AG04449 (cell line): ENCODE data around the gene KSR2.
"Not testable (repeated sequence)": the region's sequence is repeated elsewhere in the genome, so short reads cannot be mapped to it uniquely, and the experiment has no call there.

Experiments used
- CTCF ChIA-PET: fragments of 350-600 bp; formaldehyde crosslinking; extraction: SDS; loops from one replicate; lab custom pipeline; 2021; ENCODE audit warnings: antibody characterized with exemption; lab: Yijun Ruan, JAX
- POLR2A ChIA-PET: fragments of 400-600, 350-600 bp; formaldehyde crosslinking; extraction: SDS; loops from one replicate; lab custom pipeline; 2020; ENCODE audit warnings: antibody characterized with exemption, inconsistent platforms; lab: Yijun Ruan, JAX
- DNase-seq: peaks from one replicate; pipeline ENCODE4 v3.0.0-alpha.2; 2010; ENCODE audit warnings: low read depth, low spot score
- H3K4me3 ChIP-seq: 2 replicates; pipeline ENCODE4 v1.5.1; 2011; ENCODE audit warnings: low read depth, mild to moderate bottlenecking, control low read depth, low read length
- TF ChIP-seq, protein P1 (sequence below): IDR thresholded peaks from one replicate; pipeline ENCODE4 v1.5.1; 2011; ENCODE audit warnings: mild to moderate bottlenecking, moderate library complexity, low read length, control low read depth, inconsistent platforms; ENCODE audit not compliant: insufficient read depth; ENCODE audit errors: missing control alignments

Gene KSR2

DNA sequence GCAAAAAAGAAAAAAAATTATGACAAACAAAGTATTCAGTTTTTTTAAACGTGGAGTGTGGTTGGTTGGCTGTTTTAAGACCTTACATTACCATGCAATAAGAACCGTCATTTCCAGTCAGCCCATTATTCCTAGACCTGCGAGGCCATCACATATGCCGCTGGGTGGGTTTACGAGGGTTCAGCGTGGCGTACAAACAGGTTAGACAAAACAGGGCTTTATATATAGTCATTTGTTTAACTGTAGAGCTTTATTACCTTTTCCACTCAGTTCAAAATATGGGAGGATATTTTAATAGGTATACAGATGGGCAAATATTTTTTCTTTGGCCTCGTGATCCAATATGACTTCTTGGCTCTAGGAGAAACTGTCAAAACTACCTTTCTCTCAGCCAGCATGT is 67.2 kb downstream of the KSR2 start:
- no peak for DNase-seq
- TF ChIP-seq, protein P1, sequence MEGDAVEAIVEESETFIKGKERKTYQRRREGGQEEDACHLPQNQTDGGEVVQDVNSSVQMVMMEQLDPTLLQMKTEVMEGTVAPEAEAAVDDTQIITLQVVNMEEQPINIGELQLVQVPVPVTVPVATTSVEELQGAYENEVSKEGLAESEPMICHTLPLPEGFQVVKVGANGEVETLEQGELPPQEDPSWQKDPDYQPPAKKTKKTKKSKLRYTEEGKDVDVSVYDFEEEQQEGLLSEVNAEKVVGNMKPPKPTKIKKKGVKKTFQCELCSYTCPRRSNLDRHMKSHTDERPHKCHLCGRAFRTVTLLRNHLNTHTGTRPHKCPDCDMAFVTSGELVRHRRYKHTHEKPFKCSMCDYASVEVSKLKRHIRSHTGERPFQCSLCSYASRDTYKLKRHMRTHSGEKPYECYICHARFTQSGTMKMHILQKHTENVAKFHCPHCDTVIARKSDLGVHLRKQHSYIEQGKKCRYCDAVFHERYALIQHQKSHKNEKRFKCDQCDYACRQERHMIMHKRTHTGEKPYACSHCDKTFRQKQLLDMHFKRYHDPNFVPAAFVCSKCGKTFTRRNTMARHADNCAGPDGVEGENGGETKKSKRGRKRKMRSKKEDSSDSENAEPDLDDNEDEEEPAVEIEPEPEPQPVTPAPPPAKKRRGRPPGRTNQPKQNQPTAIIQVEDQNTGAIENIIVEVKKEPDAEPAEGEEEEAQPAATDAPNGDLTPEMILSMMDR = no peak
- ChIA-PET POLR2A (no interaction called here), CTCF (no interaction called here)
- H3K4me3 ChIP-seq = no peak overlapping the region

DNA sequence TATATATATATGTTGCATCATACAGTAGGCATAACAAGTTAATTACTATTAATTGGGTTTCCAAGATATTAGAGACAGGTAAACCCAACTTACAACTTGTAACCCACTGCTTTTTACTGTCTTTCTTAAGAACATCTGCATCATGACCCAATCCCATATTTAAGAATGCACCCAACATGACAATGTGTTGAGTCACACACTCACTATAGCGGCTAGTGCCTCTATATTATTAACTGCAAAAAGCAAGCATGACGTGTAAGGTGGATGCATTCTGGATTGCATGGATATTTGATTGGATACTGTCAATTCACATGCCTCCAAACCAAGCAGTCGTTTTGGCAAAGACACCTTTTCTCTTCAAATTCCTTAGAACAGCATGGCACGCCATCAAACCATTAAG is 68.2 kb downstream of the KSR2 start:
- TF ChIP-seq, protein P1 = no peak
- ChIA-PET CTCF (no interaction called here), POLR2A (no interaction called here)
- no peak overlapping the region for H3K4me3 ChIP-seq
- DNase-seq = peak; percentile 10

DNA sequence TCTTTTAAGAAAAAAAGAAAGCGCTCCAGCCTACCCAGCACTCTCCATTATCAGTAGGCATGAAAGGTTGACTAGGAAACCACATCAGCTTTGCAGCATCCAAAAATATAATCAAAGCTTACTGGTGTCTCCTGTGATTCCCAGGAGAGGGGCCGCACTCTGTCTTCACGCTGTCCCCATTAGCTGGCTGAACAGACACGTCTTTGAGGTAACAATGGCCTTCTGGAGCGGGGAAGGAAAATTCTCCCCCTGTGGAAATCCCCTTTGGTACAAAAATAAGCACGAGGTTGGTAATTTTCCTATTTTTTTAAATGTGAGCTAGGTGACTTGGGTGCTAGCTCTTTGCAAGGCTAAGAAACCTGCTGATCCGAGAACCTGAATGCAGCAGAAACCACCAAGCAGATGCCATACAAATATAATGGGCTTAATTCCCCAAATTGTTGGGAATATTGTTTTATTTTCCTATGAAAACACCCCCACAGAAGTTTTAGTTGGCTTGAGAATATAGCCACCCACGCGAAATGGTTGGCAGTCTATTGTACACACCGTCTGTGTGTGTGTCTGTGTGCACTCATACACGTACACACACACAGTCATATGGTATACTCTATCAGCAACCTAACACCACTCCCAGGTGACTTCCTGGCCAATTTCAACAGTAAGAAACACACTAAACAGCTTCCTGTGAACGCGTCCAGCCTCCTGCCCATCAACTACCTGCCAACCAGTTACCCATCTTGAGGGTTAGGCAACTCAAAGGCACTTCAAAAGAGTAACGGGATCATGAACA is 71.2 kb downstream of the KSR2 start:
- CTCF ChIA-PET = no interaction called here
- TF ChIP-seq, protein P1 = no peak
- POLR2A ChIA-PET = no interaction called here
- no peak for DNase-seq
- H3K4me3 ChIP-seq = no peak overlapping the region

DNA sequence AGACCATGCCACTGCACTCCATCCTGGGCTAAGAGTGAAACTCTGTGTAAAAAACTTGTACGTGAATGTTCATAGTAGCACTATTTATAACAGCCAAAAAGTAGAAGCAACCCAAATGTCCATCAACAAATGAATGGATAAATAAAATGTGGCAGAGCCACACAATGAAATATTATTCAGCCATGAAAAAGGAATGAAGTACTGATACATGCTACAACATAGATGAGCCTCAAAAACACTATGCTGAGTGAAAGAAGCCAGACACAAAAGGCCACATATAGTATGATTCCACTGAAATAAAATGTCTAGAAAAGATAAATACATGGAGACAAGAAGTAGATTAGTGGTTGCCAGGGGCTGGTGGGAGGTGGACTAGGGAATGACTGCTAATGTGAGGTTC is 72.8 kb downstream of the KSR2 start:
- no peak overlapping the region for H3K4me3 ChIP-seq
- TF ChIP-seq, protein P1 = no peak
- no peak for DNase-seq
- CTCF ChIA-PET = no interaction called here
- POLR2A ChIA-PET = no interaction called here

DNA sequence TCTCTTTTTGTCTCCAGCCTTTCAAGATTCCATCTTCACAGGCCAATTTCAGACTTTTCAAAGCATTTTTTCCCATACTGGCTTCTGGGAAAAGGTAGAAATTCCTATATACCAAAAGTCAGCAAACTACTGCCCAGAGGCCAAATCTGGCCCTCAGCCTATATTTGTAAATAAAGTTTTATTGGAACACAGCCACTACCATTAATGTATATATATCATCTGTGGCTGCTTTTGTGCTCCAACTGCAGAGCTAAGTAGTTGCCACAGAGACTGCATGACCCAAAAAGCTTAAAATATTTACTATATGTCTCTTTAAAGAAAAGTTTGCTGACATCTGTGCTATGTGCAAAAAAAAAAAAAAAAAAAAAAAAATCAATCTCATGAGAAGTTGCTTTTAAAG is 76.3 kb downstream of the KSR2 start:
- CTCF ChIA-PET = interaction anchor here (0.9 to 1.5 kb wide), 2 partner anchors 17 to 35 kb away, joined by 3 to 4 read pairs; no protein-coding TSS in a partner anchor
- TF ChIP-seq, protein P1 = no peak
- H3K4me3 ChIP-seq = no peak overlapping the region
- POLR2A ChIA-PET = no interaction called here
- no peak for DNase-seq

DNA sequence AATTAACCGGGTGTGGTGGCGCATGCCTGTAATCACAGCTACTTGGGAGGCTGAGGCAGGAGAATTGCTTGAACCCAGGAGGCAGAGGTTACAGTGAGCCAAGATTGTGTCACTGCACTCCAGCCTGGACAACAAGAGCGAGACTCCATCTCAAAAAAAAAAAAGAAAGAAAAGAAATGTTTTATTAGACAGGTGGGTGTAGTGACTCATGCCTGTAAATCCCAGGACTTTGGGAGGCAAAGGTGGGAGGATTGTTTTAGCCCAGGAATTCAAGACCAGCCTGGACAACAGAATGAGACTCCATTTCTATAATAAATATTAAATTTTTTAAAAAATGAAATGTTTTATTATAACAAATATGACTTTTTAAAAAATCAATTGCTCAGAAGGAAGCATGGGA is 77.5 kb downstream of the KSR2 start:
- DNase-seq, H3K4me3 ChIP-seq, POLR2A ChIA-PET, CTCF ChIA-PET: not testable (repeated sequence)

DNA sequence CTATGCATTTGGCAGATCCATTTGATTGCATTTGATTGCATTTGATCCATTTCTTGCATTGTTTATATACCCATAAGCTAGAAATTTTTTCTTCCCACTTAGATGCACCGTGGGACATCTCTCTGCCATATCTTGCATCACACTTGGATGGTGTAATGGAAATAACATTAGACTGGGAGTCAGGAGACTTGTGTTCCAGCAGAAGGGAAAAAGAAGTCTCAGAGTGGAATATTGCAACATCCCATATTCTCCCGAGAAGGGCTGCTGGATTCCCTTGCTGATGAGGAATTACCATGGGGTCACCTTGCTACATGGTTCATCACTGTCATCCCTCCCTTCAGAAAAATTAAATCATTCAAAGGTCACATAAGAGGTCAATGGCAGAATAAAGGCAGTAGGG is 78.1 kb downstream of the KSR2 start:
- no peak overlapping the region for H3K4me3 ChIP-seq
- CTCF ChIA-PET = interaction anchor here (0.9 to 1.9 kb wide), 5 partner anchors 9 to 146 kb away, joined by 3 to 4 read pairs (median 3); no protein-coding TSS in a partner anchor
- TF ChIP-seq, protein P1 = no peak
- no peak for DNase-seq
- POLR2A ChIA-PET = no interaction called here
